NCI-H510A (cell line): Measurements from ENCODE around the gene ZBTB8A.
"Not testable (repeated sequence)": the region's sequence is repeated elsewhere in the genome, so short reads cannot be mapped to it uniquely, and the experiment has no call there.

Experiments
- DNase-seq: peaks from one replicate; lab custom pipeline; 2025; lab: John Stamatoyannopoulos, UW

Gene ZBTB8A

DNA sequence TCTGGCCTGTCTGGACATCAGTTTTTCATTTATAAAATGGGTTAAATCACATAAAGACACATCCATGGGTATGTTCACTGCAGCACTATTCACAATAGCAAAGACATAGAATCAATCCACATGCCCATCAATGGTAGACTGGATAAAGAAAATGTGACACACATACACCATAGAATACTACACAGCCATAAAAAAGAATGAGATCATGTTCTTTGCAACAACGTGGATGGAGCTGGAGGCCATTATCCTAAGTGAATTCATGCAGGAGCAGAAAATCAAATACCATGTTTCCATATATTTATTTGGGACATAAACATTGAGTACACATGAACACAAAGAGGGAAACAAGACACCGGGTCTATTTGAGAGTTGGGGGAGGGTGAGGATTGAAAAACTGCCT is 83.0 kb downstream of the ZBTB8A start:
- DNase-seq = no peak

DNA sequence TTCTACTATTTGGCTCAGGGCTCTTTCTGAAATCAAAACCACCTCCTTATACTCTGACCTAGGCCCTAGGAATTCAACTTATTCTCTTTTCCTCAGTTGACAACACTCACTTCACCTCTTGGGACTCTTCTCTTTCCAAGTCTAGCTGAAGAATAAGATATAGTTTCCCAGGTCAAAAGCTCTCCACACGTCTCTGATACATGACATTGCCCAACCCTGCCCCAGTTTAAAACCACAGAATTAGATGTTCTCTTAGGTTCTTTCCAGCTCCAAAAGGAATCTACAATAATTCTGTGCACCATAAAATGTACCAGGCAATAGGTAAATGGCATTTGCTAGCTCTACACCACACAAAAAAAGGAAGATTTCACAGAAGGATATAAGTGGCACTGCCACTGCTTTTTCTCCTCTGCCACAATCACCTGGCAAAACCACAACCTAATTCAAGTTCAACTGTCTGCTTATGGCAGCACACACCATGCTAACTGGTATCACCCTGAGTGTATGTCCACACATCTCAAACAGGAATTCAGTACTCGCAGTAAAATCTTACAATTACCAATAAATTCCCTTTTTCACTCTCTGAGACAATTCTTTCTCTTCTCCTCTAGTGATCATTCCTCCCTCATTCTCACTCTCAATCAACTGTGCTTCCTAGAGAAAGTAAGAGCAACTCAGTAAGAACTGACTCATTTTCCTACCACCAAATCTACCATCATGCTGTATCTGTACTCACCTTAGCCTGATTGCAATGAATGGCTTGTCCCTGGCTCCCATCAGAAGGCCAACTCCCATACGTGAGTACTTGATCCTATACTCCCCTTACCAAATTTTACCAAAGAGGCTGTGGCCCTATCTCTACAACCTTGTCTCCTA is 83.8 kb downstream of the ZBTB8A start:
- no peak for DNase-seq

- DNase-seq = no peak
These were observed 84.5 kb downstream of the ZBTB8A start for GRCh38 chr1:32623775-32624174.

DNA sequence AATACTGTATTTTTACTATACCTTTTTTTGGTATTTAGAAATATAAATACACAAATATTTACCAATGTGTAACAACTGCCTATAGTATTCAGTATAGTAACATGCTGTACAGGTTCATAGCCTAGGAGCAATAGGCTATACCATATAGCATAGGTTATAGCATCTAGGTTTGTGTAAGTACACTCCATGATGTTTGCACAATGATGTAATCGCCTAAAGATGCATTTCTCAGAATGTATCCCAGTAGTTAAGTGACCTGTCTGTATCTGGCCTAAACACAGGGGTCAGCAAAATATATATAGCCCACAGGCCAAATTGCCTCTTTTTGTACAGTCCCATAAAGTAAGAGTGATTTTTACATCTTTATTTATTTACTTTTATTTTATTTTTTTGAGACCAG is 86.9 kb downstream of the ZBTB8A start:
- DNase-seq = no peak

DNA sequence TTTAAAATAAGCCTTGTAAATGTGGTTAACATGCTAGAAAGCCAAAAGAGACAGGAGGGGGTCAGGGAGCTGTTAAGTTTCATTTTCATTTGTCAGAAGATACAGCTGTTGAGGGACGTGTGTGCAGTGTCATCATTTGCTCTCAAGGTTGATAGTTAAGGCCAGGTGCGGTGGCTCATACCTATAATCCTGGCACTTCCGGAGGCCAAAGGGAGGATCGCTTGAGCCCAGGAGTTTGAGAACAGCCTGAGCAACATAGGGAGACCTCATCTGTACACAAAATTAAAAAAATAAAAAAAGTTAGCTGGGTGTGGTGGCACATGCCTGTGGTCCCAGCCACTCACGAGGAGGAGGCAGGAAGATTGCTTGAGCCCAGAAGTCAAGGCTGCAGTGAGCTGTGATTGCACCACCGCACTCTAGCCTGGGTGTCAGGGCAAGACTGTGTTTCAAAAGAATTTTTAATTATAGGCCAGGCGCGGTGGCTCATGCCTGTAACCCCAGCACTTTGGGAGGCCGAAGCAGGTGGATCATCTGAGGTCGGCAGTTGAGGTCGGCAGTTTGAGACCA is 88.5 kb downstream of the ZBTB8A start:
- DNase-seq = no peak

DNA sequence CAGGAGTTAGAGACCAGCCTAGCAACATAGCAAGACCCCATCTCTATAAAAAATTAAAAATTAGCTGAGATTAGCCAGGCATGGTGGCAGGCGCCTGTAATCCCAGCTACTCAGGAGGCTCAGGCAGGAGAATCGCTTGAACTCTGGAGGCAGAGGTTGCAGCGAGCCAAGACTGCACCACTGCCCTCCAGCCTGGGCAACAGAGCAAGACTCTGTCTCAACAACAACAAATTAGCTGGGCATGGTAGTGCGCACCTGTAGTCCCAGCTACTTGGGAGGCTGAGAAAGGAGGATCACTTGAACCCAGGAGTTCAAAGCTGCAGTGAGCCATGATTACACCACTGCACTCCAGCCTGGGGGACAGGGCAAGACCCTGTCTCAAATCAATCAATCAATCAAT is 90.9 kb downstream of the ZBTB8A start:
- DNase-seq = not testable (repeated sequence)

- no peak for DNase-seq
These were observed 93.6 kb downstream of the ZBTB8A start for GRCh38 chr1:32632829-32633228.

DNA sequence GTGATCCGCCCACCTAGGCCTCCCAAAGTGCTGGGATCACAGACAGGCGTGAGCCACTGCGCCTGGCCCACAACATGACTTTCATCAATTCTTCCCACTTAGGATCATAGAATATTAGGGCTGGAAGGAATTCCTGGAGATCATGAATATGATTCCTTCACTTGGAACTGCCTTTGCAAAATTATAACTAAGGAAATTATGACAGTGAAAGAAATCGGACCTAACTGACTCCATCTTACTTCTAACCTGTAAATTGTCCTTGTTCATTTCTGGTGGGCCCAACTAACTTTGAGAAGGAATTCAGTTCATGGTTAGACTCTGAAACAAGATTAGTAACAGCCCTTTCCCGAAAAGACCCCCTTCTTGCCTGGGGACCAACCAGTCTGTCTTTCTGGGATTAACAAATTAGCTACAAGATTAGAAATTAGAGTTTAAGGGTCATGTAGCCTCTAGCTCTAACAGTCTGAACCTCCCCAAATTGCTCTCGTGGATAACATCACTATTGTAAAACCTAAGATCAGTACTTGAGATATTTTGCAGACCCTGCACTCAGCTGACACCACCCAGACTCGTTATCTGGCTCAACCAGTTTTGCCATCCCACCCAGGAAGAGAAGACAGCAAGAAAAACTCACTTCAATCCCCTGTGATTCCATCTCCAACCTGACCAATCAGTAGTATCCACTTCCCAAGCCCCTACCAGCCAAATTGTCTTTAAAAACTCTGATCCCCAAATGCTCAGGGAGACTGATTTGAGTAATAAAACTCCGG is 96.5 kb downstream of the ZBTB8A start:
- no peak for DNase-seq

GRCh38 chr1:32636914-32637645 is 97.9 kb downstream of the ZBTB8A start:
- DNase-seq = no peak

GRCh38 chr1:32639489-32640075 is 100.4 kb downstream of the ZBTB8A start:
- DNase-seq = no peak

GRCh38 chr1:32642292-32642827 is 103.1 kb downstream of the ZBTB8A start:
- DNase-seq = not testable (repeated sequence)

- DNase-seq = no peak
These were observed 105.2 kb downstream of the ZBTB8A start for GRCh38 chr1:32644426-32644825.

DNA sequence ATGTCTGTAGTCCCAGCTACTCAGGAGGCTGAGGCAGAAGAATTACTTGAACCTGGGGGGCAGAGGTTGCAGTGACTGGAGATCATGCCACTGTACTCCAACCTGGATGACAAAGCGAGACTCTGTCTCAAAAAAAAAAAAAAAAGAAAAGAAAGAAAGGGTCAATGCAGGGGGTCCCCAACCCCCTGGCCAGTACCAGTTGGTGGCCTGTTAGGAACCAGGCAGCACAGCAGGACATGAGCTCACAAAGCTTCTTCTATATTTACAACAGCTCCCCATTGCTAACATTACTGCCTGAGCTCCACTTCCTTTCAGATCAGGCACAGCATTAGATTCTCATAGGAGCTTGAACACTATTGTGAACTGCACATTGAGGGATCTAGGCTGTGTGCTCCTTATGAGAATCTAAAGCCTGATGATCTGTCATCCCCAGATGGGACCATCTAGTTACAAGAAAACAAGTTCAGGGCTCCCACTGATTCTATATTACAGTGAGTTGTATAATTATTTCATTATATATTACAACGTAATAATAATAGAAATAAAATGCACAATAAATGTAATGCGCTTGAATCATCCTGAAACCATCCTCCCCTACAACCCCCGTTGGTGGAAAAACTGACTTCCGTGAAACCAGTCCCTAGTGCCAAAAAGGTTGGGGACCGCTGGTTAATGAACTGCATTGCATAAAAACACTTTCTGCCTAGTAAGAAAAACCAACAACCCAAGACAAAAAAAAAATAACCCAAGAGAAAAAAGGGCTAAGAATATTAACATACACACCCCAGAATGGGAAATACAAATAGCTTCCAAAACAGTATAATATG is 108.3 kb downstream of the ZBTB8A start:
- no peak for DNase-seq

DNA sequence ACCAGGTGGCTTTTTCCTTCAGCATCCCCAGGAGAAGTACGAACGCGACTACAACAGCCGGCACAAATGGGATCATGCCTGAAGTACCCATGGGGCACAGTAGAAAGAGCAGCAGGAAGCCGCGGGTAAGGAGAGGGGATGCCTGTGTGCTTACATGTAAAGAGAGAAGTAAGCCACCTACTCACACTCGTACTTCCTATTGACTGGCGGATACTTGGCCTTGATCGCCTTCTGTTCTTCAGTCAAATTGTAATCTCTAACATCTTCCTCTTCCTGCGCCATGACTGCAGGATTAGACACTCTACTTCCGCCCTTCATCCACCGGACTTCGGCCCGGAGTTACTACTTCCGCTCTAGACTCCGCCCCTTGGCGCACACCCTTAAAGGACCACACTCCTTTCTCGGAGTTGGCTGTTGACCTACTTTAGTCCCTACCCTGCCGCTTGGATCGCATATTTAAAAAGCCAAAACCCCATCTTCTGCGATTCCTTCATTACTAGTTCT is 111.1 kb downstream of the ZBTB8A start, which contains the start of gene ZBTB8OS:
ZBTB8OS (minus strand) TSS at position 303 of the 504 bp plus-strand sequence; CDS start at position 282, 21 bp downstream.
- peak; percentile 75 for DNase-seq

- DNase-seq = peak; percentile 85
These were observed 111.7 kb downstream of the ZBTB8A start, which contains the start of gene RBBP4 for GRCh38 chr1:32650752-32651460. Gene RBBP4, plus strand, starts transcription at chr1:32651208. Its CDS starts 99 bp downstream, at chr1:32651307.

DNA sequence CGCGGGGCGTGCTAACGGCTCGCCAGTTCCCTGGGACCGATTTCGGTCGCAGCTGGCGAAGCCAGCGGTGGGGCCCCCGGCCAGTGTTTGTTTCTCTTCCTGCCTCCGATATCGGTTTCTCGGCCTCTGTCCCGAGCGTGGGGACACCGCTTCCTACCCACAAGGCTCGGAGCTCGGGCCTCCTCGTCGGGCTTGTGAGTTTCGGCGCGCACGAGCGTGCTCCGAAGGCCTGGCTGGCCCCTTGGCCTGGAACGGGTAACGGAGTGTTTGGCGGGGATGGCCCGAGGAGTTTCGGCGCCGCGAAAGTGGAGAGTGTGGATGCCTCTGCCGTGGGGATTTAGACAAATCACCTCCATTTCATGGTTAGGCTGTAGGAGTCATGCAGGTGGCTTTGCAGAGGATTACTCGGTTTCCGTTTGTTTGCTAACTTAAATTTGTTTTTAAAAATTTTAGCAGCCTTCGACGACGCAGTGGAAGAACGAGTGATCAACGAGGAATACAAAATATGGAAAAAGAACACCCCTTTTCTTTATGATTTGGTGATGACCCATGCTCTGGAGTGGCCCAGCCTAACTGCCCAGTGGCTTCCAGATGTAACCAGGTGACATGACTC is 112.3 kb downstream of the ZBTB8A start:
- peak; percentile 18 for DNase-seq

GRCh38 chr1:32652244-32652962 is 113.2 kb downstream of the ZBTB8A start:
- no peak for DNase-seq
